ENCODE results near the gene ARHGAP32. TPM values are rescaled to one million over a fixed set of nuclear protein-coding genes. Genes with fewer than 3 reads are reported as not detected.

ARHGAP32 gene
- polyA plus RNA-seq, 4 donors = 8.9 to 17.2 (median 16.7) TPM

DNA sequence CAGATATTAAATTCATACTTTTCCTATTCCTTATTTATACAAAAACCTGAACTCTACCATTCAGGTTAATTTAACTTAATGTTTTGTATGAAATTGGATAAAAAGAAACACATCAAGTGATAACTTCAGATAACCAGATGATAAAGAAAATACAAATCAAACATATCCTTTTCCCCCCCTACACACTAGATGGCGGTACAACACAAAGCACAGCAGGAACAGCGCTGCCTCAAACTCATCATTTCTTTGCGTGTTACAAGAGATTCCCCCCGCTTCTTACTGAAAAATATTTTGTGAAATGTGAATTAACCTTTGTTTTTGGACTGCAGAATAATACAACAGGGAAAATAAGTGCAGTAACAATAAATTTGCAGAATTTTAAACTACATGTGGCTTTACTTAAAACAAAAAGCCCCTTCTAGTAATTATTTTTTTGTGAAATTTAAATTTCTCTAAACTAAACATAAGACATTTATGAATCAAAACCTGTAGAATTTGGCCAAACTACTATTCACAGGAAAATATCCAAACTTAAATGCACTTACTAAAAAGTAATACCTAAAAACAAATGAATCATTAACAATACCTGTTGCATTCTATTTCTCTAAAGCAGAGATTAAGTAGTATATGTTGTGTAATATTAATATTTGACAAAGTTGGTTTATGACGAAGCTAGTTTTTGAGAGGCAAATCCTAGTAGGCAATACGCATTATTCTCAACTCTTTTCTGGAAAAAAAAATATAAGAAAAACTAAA is 74.4 kb downstream of the ARHGAP32 start:
- peaks cover 0 to 4% (median 2%) of the 10 kb centered on the region in 3 donors for H3K36me3 ChIP-seq (ENCODE audit: control insufficient read depth in 3 of 3, insufficient read depth in 2 of 3, low read depth in 1 of 3, low read length in 3 of 3)
- peak; percentile 70 to 71 for DNase-seq
- H3K27ac ChIP-seq (ENCODE audit: low read depth in 1 of 3, low read length in 2 of 3) = no peak overlapping the region
- H3K4me1 ChIP-seq (ENCODE audit: control insufficient read depth in 3 of 3, insufficient read depth in 2 of 3, low read depth in 1 of 3, low read length in 2 of 3) = no peaks in the 10 kb centered on the region
- no peak for FAIRE-seq
- no peak overlapping the region for H3K4me3 ChIP-seq (ENCODE audit: low read depth in 1 of 3, low read length in 3 of 3)
- H3K27me3 ChIP-seq (ENCODE audit: control insufficient read depth in 3 of 3, insufficient read depth in 3 of 3, low read length in 3 of 3) = no peaks in the 10 kb centered on the region
- H3K9me3 ChIP-seq (ENCODE audit: control insufficient read depth in 2 of 2, insufficient read depth in 1 of 2, low read depth in 1 of 2, low read length in 1 of 2) = no peaks in the 10 kb centered on the region
- 28 to 35% (median 33%) methylated on average over 6 of the region's 6 CpGs for WGBS, 3 donors

DNA sequence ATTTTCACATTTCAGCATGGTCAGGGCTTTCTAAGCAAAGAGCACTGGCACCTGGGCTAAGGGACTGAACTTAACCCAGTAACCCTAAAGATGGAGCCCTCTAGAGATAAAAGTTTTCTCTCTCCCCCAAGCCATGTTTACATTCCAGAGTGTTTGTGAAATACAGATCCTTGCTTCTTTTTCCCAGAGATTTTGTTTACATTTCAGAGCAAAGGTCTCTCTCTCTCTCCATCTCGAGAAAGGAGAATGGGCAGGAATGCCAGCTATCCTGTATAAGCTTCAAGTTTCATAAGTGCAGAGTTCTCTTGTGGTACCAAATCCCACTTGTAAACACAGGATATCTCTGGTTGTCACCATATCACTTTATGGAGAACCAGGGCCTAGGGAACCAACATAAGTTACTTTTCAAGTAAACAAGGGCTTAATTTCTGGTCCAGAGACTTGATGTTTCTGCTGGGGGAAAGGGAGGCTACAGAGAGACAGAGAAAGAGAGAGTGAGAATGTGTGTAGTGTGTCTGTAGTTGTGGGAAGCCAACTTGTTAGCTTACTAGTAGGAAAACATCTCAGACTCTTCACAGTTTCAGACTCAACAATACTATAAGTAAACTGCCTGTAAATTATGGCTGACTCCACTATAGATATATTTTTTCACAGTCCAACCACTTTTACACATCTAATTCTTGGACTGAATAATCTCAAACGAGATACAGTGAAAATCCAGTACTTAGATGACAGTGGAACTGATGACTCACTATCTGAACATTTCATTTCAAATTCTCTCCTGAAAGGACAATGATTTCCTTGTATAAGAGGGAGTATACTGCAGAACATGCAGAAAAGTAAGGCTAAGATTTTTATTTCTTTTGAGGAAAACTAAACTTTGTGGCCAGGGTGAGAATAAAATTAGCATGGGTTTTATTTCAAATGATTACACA is 76.2 kb downstream of the ARHGAP32 start:
- H3K36me3 ChIP-seq (ENCODE audit: control insufficient read depth in 3 of 3, insufficient read depth in 2 of 3, low read depth in 1 of 3, low read length in 3 of 3) = peaks cover 0 to 2% (median 2%) of the 10 kb centered on the region in 3 donors
- DNase-seq (peak; percentile 7 to 8), FAIRE-seq (no peak)
- no peaks in the 10 kb centered on the region for H3K4me1 ChIP-seq (ENCODE audit: control insufficient read depth in 3 of 3, insufficient read depth in 2 of 3, low read depth in 1 of 3, low read length in 2 of 3)
- 7 to 23% (median 18%) methylated on average over 2 of the region's 2 CpGs for WGBS, 3 donors
- no peak overlapping the region for H3K27ac ChIP-seq (ENCODE audit: low read depth in 1 of 3, low read length in 2 of 3)
- H3K4me3 ChIP-seq (ENCODE audit: low read depth in 1 of 3, low read length in 3 of 3) = no peak overlapping the region
- no peaks in the 10 kb centered on the region for H3K9me3 ChIP-seq (ENCODE audit: control insufficient read depth in 2 of 2, insufficient read depth in 1 of 2, low read depth in 1 of 2, low read length in 1 of 2)
- no peaks in the 10 kb centered on the region for H3K27me3 ChIP-seq (ENCODE audit: control insufficient read depth in 3 of 3, insufficient read depth in 3 of 3, low read length in 3 of 3)

GRCh38 chr11:129109701-129110100 is 82.4 kb downstream of the ARHGAP32 start:
- Histone ChIP-seq H3K27me3 (ENCODE audit: control insufficient read depth in 3 of 3, insufficient read depth in 3 of 3, low read length in 3 of 3) (no peaks in the 10 kb centered on the region), H3K4me1 (ENCODE audit: control insufficient read depth in 3 of 3, insufficient read depth in 2 of 3, low read depth in 1 of 3, low read length in 2 of 3) (no peaks in the 10 kb centered on the region), H3K36me3 (ENCODE audit: control insufficient read depth in 3 of 3, insufficient read depth in 2 of 3, low read depth in 1 of 3, low read length in 3 of 3) (no peaks in the 10 kb centered on the region), H3K9me3 (ENCODE audit: control insufficient read depth in 2 of 2, insufficient read depth in 1 of 2, low read depth in 1 of 2, low read length in 1 of 2) (peaks cover 0 to 3% of the 10 kb centered on the region in 2 donors), H3K4me3 (ENCODE audit: low read depth in 1 of 3, low read length in 3 of 3) (no peak overlapping the region), H3K27ac (ENCODE audit: low read depth in 1 of 3, low read length in 2 of 3) (no peak overlapping the region)
- DNase-seq (no peak), FAIRE-seq (no peak)
- WGBS, 3 donors = 75 to 95% (median 78%) methylated on average over 1 of the region's 1 CpG

GRCh38 chr11:129106788-129107187 is 85.3 kb downstream of the ARHGAP32 start:
- FAIRE-seq = no peak

GRCh38 chr11:129102756-129103155 is 89.4 kb downstream of the ARHGAP32 start:
- peaks cover 0 to 16% of the 10 kb centered on the region in 2 donors for H3K9me3 ChIP-seq (ENCODE audit: control insufficient read depth in 2 of 2, insufficient read depth in 1 of 2, low read depth in 1 of 2, low read length in 1 of 2)

More at GRCh38 chr11:129106788-129107187, 85.3 kb downstream of the ARHGAP32 start:
- H3K27ac ChIP-seq (ENCODE audit: low read depth in 1 of 3, low read length in 2 of 3) = no peak overlapping the region
- no peak for DNase-seq
- no peaks in the 10 kb centered on the region for H3K27me3 ChIP-seq (ENCODE audit: control insufficient read depth in 3 of 3, insufficient read depth in 3 of 3, low read length in 3 of 3)
- no peak overlapping the region for H3K4me3 ChIP-seq (ENCODE audit: low read depth in 1 of 3, low read length in 3 of 3)
- WGBS, 3 donors = 94 to 100% (median 97%) methylated on average over 1 of the region's 1 CpG
- peaks cover 0 to 3% of the 10 kb centered on the region in 2 donors for H3K9me3 ChIP-seq (ENCODE audit: control insufficient read depth in 2 of 2, insufficient read depth in 1 of 2, low read depth in 1 of 2, low read length in 1 of 2)
- H3K4me1 ChIP-seq (ENCODE audit: control insufficient read depth in 3 of 3, insufficient read depth in 2 of 3, low read depth in 1 of 3, low read length in 2 of 3) = no peaks in the 10 kb centered on the region
- H3K36me3 ChIP-seq (ENCODE audit: control insufficient read depth in 3 of 3, insufficient read depth in 2 of 3, low read depth in 1 of 3, low read length in 3 of 3) = no peaks in the 10 kb centered on the region

DNA sequence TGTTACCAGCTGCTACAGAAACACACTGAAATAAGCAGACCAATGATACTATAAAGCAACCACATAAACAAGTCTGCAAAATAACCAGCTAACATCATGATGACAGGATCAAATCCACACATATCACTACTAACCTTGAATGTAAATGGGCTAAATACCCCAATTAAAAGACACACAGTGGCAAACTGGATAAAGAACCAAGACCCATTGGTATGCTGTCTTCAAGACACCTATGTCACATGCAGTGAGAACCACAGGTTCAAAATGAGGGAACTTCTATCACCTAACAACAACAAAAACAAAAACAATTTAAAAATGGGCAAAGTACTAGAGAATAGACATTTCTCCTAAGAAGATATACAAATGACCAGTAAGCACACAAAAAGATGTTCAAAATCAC is 89.9 kb downstream of the ARHGAP32 start:
- H3K4me1 ChIP-seq (ENCODE audit: control insufficient read depth in 3 of 3, insufficient read depth in 2 of 3, low read depth in 1 of 3, low read length in 2 of 3) = no peaks in the 10 kb centered on the region

More at GRCh38 chr11:129102756-129103155, 89.4 kb downstream of the ARHGAP32 start:
- H3K4me1 ChIP-seq (ENCODE audit: control insufficient read depth in 3 of 3, insufficient read depth in 2 of 3, low read depth in 1 of 3, low read length in 2 of 3) = no peaks in the 10 kb centered on the region
- DNase-seq = no peak
- no peaks in the 10 kb centered on the region for H3K36me3 ChIP-seq (ENCODE audit: control insufficient read depth in 3 of 3, insufficient read depth in 2 of 3, low read depth in 1 of 3, low read length in 3 of 3)
- WGBS, 3 donors = 78 to 94% (median 90%) methylated on average over 1 of the region's 1 CpG
- H3K27me3 ChIP-seq (ENCODE audit: control insufficient read depth in 3 of 3, insufficient read depth in 3 of 3, low read length in 3 of 3) = no peaks in the 10 kb centered on the region
- no peak for FAIRE-seq
- no peak overlapping the region for H3K4me3 ChIP-seq (ENCODE audit: low read depth in 1 of 3, low read length in 3 of 3)
- H3K27ac ChIP-seq (ENCODE audit: low read depth in 1 of 3, low read length in 2 of 3) = no peak overlapping the region

DNA sequence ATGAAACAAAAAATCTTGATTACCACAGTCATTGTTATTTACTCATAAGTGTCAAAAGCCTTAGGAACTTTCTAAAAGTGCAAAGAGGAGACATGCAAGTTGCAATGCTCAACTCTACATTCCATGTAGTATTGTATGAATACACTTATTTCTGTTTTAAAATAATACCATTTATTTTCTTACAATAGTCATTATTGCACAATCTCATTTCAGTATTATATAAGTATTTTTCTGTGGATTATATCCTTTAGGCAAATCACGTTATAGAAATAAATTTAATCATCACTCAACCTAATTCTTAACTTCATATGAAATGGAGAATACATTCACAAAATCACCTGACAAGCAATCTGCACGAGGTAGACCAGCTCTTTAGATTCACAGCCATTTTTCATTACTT is 98.8 kb downstream of the ARHGAP32 start:
- Histone ChIP-seq H3K4me1 (ENCODE audit: control insufficient read depth in 3 of 3, insufficient read depth in 2 of 3, low read depth in 1 of 3, low read length in 2 of 3) (no peaks in the 10 kb centered on the region), H3K36me3 (ENCODE audit: control insufficient read depth in 3 of 3, insufficient read depth in 2 of 3, low read depth in 1 of 3, low read length in 3 of 3) (no peaks in the 10 kb centered on the region), H3K27ac (ENCODE audit: low read depth in 1 of 3, low read length in 2 of 3) (no peak overlapping the region), H3K4me3 (ENCODE audit: low read depth in 1 of 3, low read length in 3 of 3) (no peak overlapping the region), H3K27me3 (ENCODE audit: control insufficient read depth in 3 of 3, insufficient read depth in 3 of 3, low read length in 3 of 3) (no peaks in the 10 kb centered on the region), H3K9me3 (ENCODE audit: control insufficient read depth in 2 of 2, insufficient read depth in 1 of 2, low read depth in 1 of 2, low read length in 1 of 2) (peaks cover 0 to 6% of the 10 kb centered on the region in 2 donors)
- DNase-seq (no peak), FAIRE-seq (peak; percentile 10)
- 74 to 85% (median 81%) methylated on average over 2 of the region's 2 CpGs for WGBS, 3 donors

More for the DNA sequence above, 89.9 kb downstream of the ARHGAP32 start:
- no peak for FAIRE-seq
- no peaks in the 10 kb centered on the region for H3K27me3 ChIP-seq (ENCODE audit: control insufficient read depth in 3 of 3, insufficient read depth in 3 of 3, low read length in 3 of 3)
- H3K36me3 ChIP-seq (ENCODE audit: control insufficient read depth in 3 of 3, insufficient read depth in 2 of 3, low read depth in 1 of 3, low read length in 3 of 3) = no peaks in the 10 kb centered on the region
- H3K9me3 ChIP-seq (ENCODE audit: control insufficient read depth in 2 of 2, insufficient read depth in 1 of 2, low read depth in 1 of 2, low read length in 1 of 2) = peaks cover 0 to 12% of the 10 kb centered on the region in 2 donors
- H3K4me3 ChIP-seq (ENCODE audit: low read depth in 1 of 3, low read length in 3 of 3) = no peak overlapping the region
- H3K27ac ChIP-seq (ENCODE audit: low read depth in 1 of 3, low read length in 2 of 3) = no peak overlapping the region
- no peak for DNase-seq

GRCh38 chr11:129090056-129090455 is 102.1 kb downstream of the ARHGAP32 start:
- Histone ChIP-seq H3K4me1 (ENCODE audit: control insufficient read depth in 3 of 3, insufficient read depth in 2 of 3, low read depth in 1 of 3, low read length in 2 of 3) (no peaks in the 10 kb centered on the region), H3K4me3 (ENCODE audit: low read depth in 1 of 3, low read length in 3 of 3) (no peak overlapping the region), H3K36me3 (ENCODE audit: control insufficient read depth in 3 of 3, insufficient read depth in 2 of 3, low read depth in 1 of 3, low read length in 3 of 3) (no peaks in the 10 kb centered on the region), H3K27me3 (ENCODE audit: control insufficient read depth in 3 of 3, insufficient read depth in 3 of 3, low read length in 3 of 3) (no peaks in the 10 kb centered on the region), H3K27ac (ENCODE audit: low read depth in 1 of 3, low read length in 2 of 3) (no peak overlapping the region), H3K9me3 (ENCODE audit: control insufficient read depth in 2 of 2, insufficient read depth in 1 of 2, low read depth in 1 of 2, low read length in 1 of 2) (peaks cover 0 to 3% of the 10 kb centered on the region in 2 donors)
- WGBS, 3 donors = 85 to 90% (median 86%) methylated on average over 1 of the region's 1 CpG
- no peak for FAIRE-seq
- no peak for DNase-seq

All from small intestine (tissue), 7 donors.